Kidney (tissue), 14 donors: ENCODE data around the gene ENOX1. TPM values are rescaled to one million over a fixed set of nuclear protein-coding genes. Genes with fewer than 3 reads are reported as not detected.

ENCODE experiments used
- DNase-seq, 5 donors: peaks; one replicate each; pipeline ENCODE4 v3.0.0-alpha.2; 2013 to 2020
- FAIRE-seq: peaks from 2 replicates; lab custom pipeline; 2012; peaks lifted over from hg19 to GRCh38; lab: Jason Lieb, UNC
- H3K27ac ChIP-seq, 2 donors: one replicate each; pipeline ENCODE4 v1.7.0; 2013; ENCODE audit warnings: low read depth in 2 of 2, low read length in 2 of 2, inconsistent platforms in 1 of 2
- H3K27me3 ChIP-seq: one replicate; pipeline ENCODE4 v1.7.1; 2013; ENCODE audit warnings: low read length, inconsistent platforms; ENCODE audit not compliant: control insufficient read depth, insufficient read depth
- H3K36me3 ChIP-seq, 3 donors: one replicate each; pipeline versions ENCODE4 v1.7.0 to v1.7.1; 2013; ENCODE audit warnings: low read length in 3 of 3, control low read depth in 1 of 3, inconsistent platforms in 1 of 3; ENCODE audit not compliant: insufficient read depth in 3 of 3, control insufficient read depth in 2 of 3
- H3K4me1 ChIP-seq, 3 donors: one replicate each; pipeline versions ENCODE4 v1.7.0 to v1.7.1; 2013; ENCODE audit warnings: low read length in 3 of 3, inconsistent platforms in 1 of 3, low read depth in 1 of 3; ENCODE audit not compliant: control insufficient read depth in 2 of 3, insufficient read depth in 2 of 3
- H3K4me3 ChIP-seq, 3 donors: one replicate each; pipeline versions ENCODE4 v1.7.0 to v1.8.1; 2013; ENCODE audit warnings: low read length in 3 of 3, control low read depth in 1 of 3, inconsistent platforms in 1 of 3
- H3K9ac ChIP-seq, 3 donors: one replicate each; pipeline versions ENCODE4 v1.7.0 to v1.7.1; 2013; ENCODE audit warnings: low read length in 3 of 3, control low read depth in 1 of 3, inconsistent platforms in 1 of 3
- H3K9me3 ChIP-seq, 3 donors: one replicate each; pipeline versions ENCODE4 v1.7.0 to v1.7.1; 2013; ENCODE audit warnings: low read length in 3 of 3, control low read depth in 1 of 3, inconsistent platforms in 1 of 3; ENCODE audit not compliant: control insufficient read depth in 2 of 3, insufficient read depth in 1 of 3
- intact Hi-C: fragments of 100-400 bp; cut with DNase I; formaldehyde crosslinking; loops from one replicate; pipeline ENCODE4 v1.11.1; 2022
- polyA plus RNA-seq: library from polyadenylated mRNA; stranded (reverse); fragments of 350-450 nt; fragmentation: Illumina TruSeq; extraction: RNeasy Lipid Tissue Mini Kit (QIAGEN cat#74804); gene quantifications from one replicate; pipeline ENCODE4 v1.2.3, GENCODE V29; 2014; ENCODE audit warnings: low read depth, low replicate concordance; ENCODE audit not compliant: insufficient read depth
- total RNA-seq: library from RNA; stranded (reverse); fragmentation: NEBNext Ultra II Directional; extraction: Animal tissue kit (Norgen Biotek cat#: 25700); gene quantifications from one replicate; pipeline ENCODE4 v1.2.1, GENCODE V29; 2021
- TF ChIP-seq, protein P1 (sequence below): IDR thresholded peaks from 3 replicates; pipeline ENCODE4 v1.5.1; 2012; ENCODE audit warnings: mild to moderate bottlenecking, moderate library complexity, borderline replicate concordance; ENCODE audit not compliant: insufficient read depth; ENCODE audit errors: extremely low read depth
- donor health status: control.
- donor health status: control.
- donor health status: control.
- donor health status: control.
- donor health status: control.
- donor health status: DM: yes; HTN: yes; CAD: no.
- donor health status: Normal renal cell carcinoma (clear cell type).

The ENOX1 gene
- total and polyA plus RNA-seq, 2 donors from 2014 or later: 4.9 to 6.8 TPM

DNA sequence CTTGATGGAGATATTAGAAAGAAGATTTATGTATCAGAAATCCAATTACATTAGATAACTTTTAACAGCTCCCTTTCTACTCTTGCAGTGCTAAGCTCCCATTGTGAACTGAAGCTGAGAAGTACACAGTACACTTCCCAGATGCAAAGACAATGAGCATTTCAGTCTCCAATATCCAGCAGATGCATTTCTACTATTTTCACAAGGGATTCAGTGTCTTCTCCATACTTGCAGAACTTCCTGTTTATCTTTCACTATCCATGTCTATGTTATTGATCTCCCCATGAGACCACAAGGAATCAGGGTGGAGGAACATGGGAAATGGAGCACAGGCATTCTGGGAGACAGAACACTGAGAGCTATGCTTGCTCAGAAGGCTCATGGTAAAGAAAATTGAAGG lies 207.5 kb downstream of the ENOX1 start:
- intact Hi-C loops: no loop called here
- Histone ChIP-seq H3K4me3 (no peak overlapping the region), H3K27me3 (no peaks in the 10 kb centered on the region), H3K9ac (no peak overlapping the region), H3K27ac (no peak overlapping the region), H3K36me3 (no peaks in the 10 kb centered on the region), H3K4me1 (peaks cover 0 to 4% (median 0%) of the 10 kb centered on the region in 3 donors), H3K9me3 (no peaks in the 10 kb centered on the region)
- TF ChIP-seq, protein P1, sequence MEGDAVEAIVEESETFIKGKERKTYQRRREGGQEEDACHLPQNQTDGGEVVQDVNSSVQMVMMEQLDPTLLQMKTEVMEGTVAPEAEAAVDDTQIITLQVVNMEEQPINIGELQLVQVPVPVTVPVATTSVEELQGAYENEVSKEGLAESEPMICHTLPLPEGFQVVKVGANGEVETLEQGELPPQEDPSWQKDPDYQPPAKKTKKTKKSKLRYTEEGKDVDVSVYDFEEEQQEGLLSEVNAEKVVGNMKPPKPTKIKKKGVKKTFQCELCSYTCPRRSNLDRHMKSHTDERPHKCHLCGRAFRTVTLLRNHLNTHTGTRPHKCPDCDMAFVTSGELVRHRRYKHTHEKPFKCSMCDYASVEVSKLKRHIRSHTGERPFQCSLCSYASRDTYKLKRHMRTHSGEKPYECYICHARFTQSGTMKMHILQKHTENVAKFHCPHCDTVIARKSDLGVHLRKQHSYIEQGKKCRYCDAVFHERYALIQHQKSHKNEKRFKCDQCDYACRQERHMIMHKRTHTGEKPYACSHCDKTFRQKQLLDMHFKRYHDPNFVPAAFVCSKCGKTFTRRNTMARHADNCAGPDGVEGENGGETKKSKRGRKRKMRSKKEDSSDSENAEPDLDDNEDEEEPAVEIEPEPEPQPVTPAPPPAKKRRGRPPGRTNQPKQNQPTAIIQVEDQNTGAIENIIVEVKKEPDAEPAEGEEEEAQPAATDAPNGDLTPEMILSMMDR: no peak
- FAIRE-seq: no peak
- DNase-seq: no peak

DNA sequence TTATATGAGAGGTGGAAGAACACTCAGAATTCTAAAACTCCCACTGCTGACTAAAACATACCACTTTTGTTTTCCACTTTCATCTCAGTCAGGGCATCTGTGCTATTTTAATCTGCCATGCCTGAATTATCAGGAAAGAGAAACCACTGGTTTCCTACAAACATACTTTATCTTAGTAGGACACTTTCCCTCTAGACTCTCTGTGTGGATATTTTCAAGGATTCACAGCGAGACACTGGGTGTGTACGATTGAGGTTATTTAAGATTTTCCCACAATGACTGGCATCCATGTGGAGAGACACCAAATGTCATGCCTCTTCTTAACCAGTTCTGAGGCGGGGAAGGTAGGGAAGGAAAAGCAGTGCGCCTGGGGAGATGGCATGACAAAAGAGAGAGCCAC lies 212.2 kb downstream of the ENOX1 start:
- no peak overlapping the region for H3K27ac ChIP-seq
- no peaks in the 10 kb centered on the region for H3K27me3 ChIP-seq
- H3K9ac ChIP-seq: no peak overlapping the region
- FAIRE-seq (no peak), DNase-seq (no peak)
- TF ChIP-seq, protein P1: no peak
- H3K36me3 ChIP-seq: no peaks in the 10 kb centered on the region
- intact Hi-C loops: no loop called here
- no peak overlapping the region for H3K4me3 ChIP-seq
- H3K9me3 ChIP-seq: no peaks in the 10 kb centered on the region
- H3K4me1 ChIP-seq: peaks cover 0 to 9% (median 4%) of the 10 kb centered on the region in 3 donors

DNA sequence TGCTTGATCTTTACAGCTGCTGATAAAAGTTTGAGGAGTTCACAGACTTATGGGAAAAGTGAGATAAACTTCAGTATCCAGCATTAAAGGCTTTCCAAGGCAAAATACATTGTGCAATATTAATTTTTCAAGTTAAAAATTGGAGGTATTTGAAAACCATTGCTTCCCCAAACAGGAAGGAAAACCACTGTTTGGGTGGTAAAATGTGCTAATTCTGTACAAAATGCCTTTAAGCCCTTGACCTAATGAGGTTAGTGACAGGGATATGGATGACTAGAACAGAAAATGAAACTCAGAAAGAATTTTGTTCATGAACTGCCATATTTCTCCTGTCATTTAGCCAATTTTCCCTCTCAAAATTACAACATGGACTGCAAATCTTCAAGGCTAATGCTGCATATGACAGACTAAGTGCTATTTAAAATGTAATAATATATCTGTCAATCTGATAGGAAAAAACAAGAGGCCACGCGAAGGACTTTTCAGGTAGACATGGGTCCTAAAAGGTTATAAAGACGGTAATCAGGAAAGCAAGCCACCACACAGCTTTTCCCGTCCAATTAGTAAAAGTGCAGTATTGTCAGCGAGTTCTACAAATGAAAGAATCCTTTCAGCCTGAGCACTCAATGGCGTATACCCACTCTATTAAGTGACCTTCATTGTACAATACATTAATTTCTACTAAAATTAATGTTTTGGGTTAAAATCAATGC lies 212.8 kb downstream of the ENOX1 start:
- H3K9ac ChIP-seq: no peak overlapping the region
- FAIRE-seq (no peak), DNase-seq (no peak)
- no peak overlapping the region for H3K4me3 ChIP-seq
- peaks cover 0 to 9% (median 4%) of the 10 kb centered on the region in 3 donors for H3K4me1 ChIP-seq
- H3K9me3 ChIP-seq: no peaks in the 10 kb centered on the region
- no peaks in the 10 kb centered on the region for H3K36me3 ChIP-seq
- H3K27ac ChIP-seq: no peak overlapping the region
- intact Hi-C loops: no loop called here
- TF ChIP-seq, protein P1: no peak
- no peaks in the 10 kb centered on the region for H3K27me3 ChIP-seq
